PC-3 (cell line): ENCODE measurements around the gene TTC6. TPM values are rescaled to one million over a fixed set of nuclear protein-coding genes. Genes with fewer than 3 reads are reported as not detected.
A peak's percentile ranks its signal among the peaks of the same experiment; 100 is the strongest.

ENCODE experiments used
- ATAC-seq: fragments of 200-7000 bp; cut with Tn5 transposase; 2 replicates; pipeline ENCODE4 v1.9.1; 2020; ENCODE audit warnings: mild to moderate bottlenecking, moderate library complexity
- BruUV-seq: library from RNA; stranded (reverse); fragments of 400-500 nt; replicated peaks from 2 replicates; lab custom pipeline; 2021; lab: Mats Ljungman, UMichigan
- CTCF ChIA-PET: fragments of 300-600 bp; sonication (Branson Sonifier 250); formaldehyde crosslinking; loops from one replicate; lab custom pipeline; 2022; ENCODE audit warnings: antibody characterized with exemption; lab: Charles Lee
- POLR2A ChIA-PET: fragments of 300-600 bp; sonication (Branson Sonifier 250); formaldehyde crosslinking; loops from one replicate; lab custom pipeline; 2022; ENCODE audit warnings: antibody characterized with exemption; ENCODE audit not compliant: unreplicated experiment; lab: Charles Lee
- DNase-seq: peaks from one replicate; pipeline ENCODE4 v3.0.0-alpha.2; 2015
- H2AFZ ChIP-seq: fragments of 300-600 bp; sonication (generic); 2 replicates; pipeline ENCODE4 v1.6.0; 2016; ENCODE audit warnings: antibody characterized with exemption, low read length
- H3F3A ChIP-seq: fragments of 300-600 bp; sonication (generic); one replicate; pipeline ENCODE4 v1.6.0; 2017; ENCODE audit warnings: antibody characterized with exemption, low read length, control low read depth, mild to moderate bottlenecking; ENCODE audit not compliant: unreplicated experiment
- H3K27ac ChIP-seq: fragments of 300-600 bp; sonication (generic); 2 replicates; pipeline ENCODE4 v1.5.1; 2016; ENCODE audit warnings: mild to moderate bottlenecking, low read length
- H3K27me3 ChIP-seq: fragments of 300-600 bp; sonication (generic); 2 replicates; pipeline ENCODE4 v1.6.1; 2016; ENCODE audit warnings: low read length, mixed read lengths
- H3K36me3 ChIP-seq: fragments of 300-600 bp; sonication (generic); 2 replicates; pipeline ENCODE4 v1.6.1; 2016; ENCODE audit warnings: low read depth, mixed run types, low read length, mixed read lengths
- H3K4me1 ChIP-seq: fragments of 300-600 bp; sonication (generic); 2 replicates; pipeline ENCODE4 v1.5.1; 2016; ENCODE audit warnings: low read length; ENCODE audit not compliant: insufficient read depth
- H3K4me2 ChIP-seq: fragments of 300-600 bp; sonication (generic); 2 replicates; pipeline ENCODE4 v1.6.0; 2016; ENCODE audit warnings: low read length
- H3K4me3 ChIP-seq: fragments of 300-600 bp; sonication (generic); 2 replicates; pipeline ENCODE4 v1.5.1; 2016; ENCODE audit warnings: mild to moderate bottlenecking, low read length, mixed read lengths
- H3K79me2 ChIP-seq: fragments of 300-600 bp; sonication (generic); 2 replicates; pipeline ENCODE4 v1.6.1; 2017; ENCODE audit warnings: low read length, mixed read lengths
- H3K9ac ChIP-seq: fragments of 300-600 bp; sonication (generic); 2 replicates; pipeline ENCODE4 v1.6.0; 2016; ENCODE audit warnings: mild to moderate bottlenecking, low read length
- H3K9me2 ChIP-seq: fragments of 300-600 bp; sonication (generic); replicated peaks from 2 replicates; pipeline ENCODE4 v1.6.1; 2016; ENCODE audit warnings: mixed run types, low read length, mixed read lengths
- H3K9me3 ChIP-seq: fragments of 300-600 bp; sonication (generic); 2 replicates; pipeline ENCODE4 v1.6.1; 2016; ENCODE audit warnings: low read length, mixed read lengths
- H4K20me1 ChIP-seq: fragments of 300-600 bp; sonication (generic); 2 replicates; pipeline ENCODE4 v1.6.1; 2016; ENCODE audit warnings: low read length, mixed read lengths
- EZH2 ChIP-seq: fragments of 300-600 bp; sonication (generic); IDR thresholded peaks from one replicate; pipeline ENCODE4 v1.6.1; 2017; ENCODE audit warnings: antibody characterized with exemption, mild to moderate bottlenecking, low read length; ENCODE audit not compliant: unreplicated experiment
- EZH2phosphoT487 ChIP-seq: fragments of 300-600 bp; sonication (generic); IDR thresholded peaks from 2 replicates; pipeline ENCODE4 v1.6.1; 2018; ENCODE audit warnings: mild to moderate bottlenecking, antibody characterized with exemption, low read length, borderline replicate concordance
- intact Hi-C: fragments of 100-400 bp; cut with micrococcal nuclease; formaldehyde crosslinking; loops from 2 replicates; pipeline ENCODE4 v1.9.0; 2023
- total RNA-seq: library from RNA; depleted of rRNA; stranded (reverse); fragments of >200 nt; gene quantifications from 2 replicates; pipeline ENCODE4 v1.2.3, GENCODE V29; 2014
- TF ChIP-seq, protein P1 (sequence below): fragments of 300-600 bp; sonication (generic); conservative IDR thresholded peaks from 2 replicates; pipeline ENCODE4 v1.5.1; 2017; ENCODE audit warnings: antibody characterized with exemption, low read depth, mild to moderate bottlenecking, low read length

The TTC6 gene
- total RNA-seq, 1 experiment from 2014 or later: 13.4 TPM

DNA sequence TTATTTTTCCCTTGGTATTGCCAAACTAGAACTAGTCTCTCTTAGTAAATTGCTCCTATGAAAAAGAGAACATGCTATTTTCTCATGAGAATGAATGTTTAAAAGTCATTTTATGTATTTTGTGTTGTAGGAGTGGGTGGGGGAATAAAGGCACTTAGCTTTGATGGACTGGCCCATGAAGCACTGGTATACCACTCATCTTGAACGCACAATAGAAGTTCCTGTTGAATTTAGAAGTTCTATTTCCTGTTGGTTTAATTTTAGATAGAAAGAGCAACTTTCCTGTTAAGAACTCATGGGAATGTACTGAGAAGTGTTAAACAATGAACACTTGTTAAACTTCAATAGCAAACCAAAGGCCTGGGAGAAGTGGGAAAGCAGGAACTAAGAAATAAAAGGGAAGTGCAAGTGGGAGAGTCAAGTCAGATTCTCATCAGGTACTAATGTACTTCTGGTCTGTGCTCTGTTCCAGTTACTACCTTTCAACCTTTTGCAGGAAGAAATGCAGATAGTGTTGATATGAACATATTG, 23.1 kb downstream of the TTC6 start:
- Histone ChIP-seq H3F3A (peaks cover 3% of the 10 kb centered on the region), H3K36me3 (peaks cover 24% of the 10 kb centered on the region), H3K9me2 (no peaks in the 10 kb centered on the region), H4K20me1 (no peaks in the 10 kb centered on the region), H3K4me3 (no peak overlapping the region), H3K79me2 (no peaks in the 10 kb centered on the region), H3K27me3 (no peaks in the 10 kb centered on the region), H3K9me3 (peaks cover 25% of the 10 kb centered on the region), H3K27ac (no peak overlapping the region), H3K4me2 (no peak overlapping the region), H2AFZ (no peak overlapping the region), H3K4me1 (peaks cover 14% of the 10 kb centered on the region), H3K9ac (no peak overlapping the region)
- TF ChIP-seq, protein P1, sequence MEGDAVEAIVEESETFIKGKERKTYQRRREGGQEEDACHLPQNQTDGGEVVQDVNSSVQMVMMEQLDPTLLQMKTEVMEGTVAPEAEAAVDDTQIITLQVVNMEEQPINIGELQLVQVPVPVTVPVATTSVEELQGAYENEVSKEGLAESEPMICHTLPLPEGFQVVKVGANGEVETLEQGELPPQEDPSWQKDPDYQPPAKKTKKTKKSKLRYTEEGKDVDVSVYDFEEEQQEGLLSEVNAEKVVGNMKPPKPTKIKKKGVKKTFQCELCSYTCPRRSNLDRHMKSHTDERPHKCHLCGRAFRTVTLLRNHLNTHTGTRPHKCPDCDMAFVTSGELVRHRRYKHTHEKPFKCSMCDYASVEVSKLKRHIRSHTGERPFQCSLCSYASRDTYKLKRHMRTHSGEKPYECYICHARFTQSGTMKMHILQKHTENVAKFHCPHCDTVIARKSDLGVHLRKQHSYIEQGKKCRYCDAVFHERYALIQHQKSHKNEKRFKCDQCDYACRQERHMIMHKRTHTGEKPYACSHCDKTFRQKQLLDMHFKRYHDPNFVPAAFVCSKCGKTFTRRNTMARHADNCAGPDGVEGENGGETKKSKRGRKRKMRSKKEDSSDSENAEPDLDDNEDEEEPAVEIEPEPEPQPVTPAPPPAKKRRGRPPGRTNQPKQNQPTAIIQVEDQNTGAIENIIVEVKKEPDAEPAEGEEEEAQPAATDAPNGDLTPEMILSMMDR: no peak
- TF ChIP-seq EZH2: no peak
- TF ChIP-seq EZH2phosphoT487: no peak
- DNase-seq: no peak
- intact Hi-C loops: no loop called here
- CTCF ChIA-PET: no interaction called here
- POLR2A ChIA-PET: interaction anchor here (0.6 kb wide), 1 partner anchor 207 kb away, joined by 4 read pairs; no protein-coding TSS in a partner anchor
- no TSS peak for BruUV-seq
- ATAC-seq: no peak

DNA sequence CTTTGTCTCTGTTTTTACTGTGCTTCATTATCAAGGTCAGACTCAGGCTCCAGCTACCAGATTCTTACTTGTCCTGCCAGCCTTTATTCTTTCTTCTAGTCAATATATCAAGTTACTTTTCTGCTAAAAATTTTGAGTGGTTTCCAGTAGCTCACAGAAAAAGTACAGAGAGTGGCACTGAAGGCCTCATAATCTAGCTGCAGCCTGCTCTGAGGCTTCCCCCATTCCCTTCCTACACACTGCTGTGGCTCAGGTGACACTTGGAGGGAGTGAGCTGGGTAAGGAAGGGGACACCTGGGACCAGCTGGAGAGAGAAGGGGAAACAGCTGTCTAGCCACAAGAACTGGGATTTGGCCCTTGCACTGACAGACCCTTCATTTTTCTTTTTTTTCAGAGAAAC, 25.4 kb downstream of the TTC6 start:
- Histone ChIP-seq H4K20me1 (no peaks in the 10 kb centered on the region), H3K9me2 (no peaks in the 10 kb centered on the region), H3F3A (peaks cover 5% of the 10 kb centered on the region), H3K79me2 (no peaks in the 10 kb centered on the region), H3K27me3 (no peaks in the 10 kb centered on the region), H3K27ac (peak overlapping the region; percentile 17), H3K4me2 (no peak overlapping the region), H3K4me3 (no peak overlapping the region), H3K9ac (no peak overlapping the region), H3K9me3 (peaks cover 6% of the 10 kb centered on the region), H2AFZ (no peak overlapping the region), H3K4me1 (peaks cover 29% of the 10 kb centered on the region), H3K36me3 (peaks cover 5% of the 10 kb centered on the region)
- no peak for TF ChIP-seq EZH2phosphoT487
- POLR2A ChIA-PET: interaction anchor here (0.6 kb wide), 1 partner anchor 390 kb away, joined by 3 read pairs; no protein-coding TSS in a partner anchor
- CTCF ChIA-PET: no interaction called here
- BruUV-seq: no TSS peak
- ATAC-seq: no peak
- intact Hi-C loops: loop anchor here (5.0 kb wide), 1 partner anchor 76 kb away; no protein-coding TSS in a partner anchor
- DNase-seq: peak; percentile 9

DNA sequence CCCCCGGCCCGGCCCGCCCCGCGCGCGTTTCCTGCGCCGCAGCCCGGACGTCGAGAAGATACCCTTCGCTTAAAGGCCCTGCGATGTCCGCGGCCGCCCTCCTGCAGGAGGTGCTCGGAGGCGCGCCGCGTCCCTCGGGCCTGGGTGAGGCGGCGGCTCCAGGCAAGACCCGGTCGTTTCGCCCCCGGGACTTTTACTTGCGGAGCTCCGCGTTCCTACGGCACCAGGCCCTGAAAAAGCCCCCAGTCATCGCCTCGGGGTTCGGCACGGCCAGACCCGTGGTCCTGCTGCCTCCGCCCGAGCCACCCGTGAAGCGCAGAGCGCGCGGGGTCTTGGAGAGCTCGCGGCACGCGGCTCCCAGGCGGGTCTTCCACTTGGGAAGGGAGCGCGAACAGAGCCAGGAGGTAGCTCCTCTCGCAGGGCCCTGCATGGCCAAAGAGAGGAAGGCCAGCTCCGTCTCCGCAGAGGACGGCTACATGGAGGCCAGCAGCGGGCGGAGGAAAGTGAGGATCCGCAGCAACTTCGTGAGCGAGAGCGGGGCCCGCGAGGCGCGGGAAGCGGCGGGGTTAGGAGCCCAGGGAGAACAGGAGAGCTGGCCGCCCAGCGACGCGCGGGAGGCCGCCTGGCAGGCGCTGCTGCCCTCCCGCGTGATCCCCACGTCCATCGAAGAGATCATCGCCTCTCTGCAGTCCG, 26.9 kb downstream of the TTC6 start:
- Histone ChIP-seq H3K4me3 (no peak overlapping the region), H3K4me1 (peaks cover 29% of the 10 kb centered on the region), H2AFZ (no peak overlapping the region), H3K27ac (peak overlapping the region; percentile 94), H3K4me2 (no peak overlapping the region), H3K9me2 (no peaks in the 10 kb centered on the region), H4K20me1 (no peaks in the 10 kb centered on the region), H3K36me3 (no peaks in the 10 kb centered on the region), H3K9me3 (no peaks in the 10 kb centered on the region), H3K27me3 (no peaks in the 10 kb centered on the region), H3K79me2 (no peaks in the 10 kb centered on the region), H3F3A (peaks cover 3% of the 10 kb centered on the region), H3K9ac (peak overlapping the region; percentile 62)
- ChIA-PET POLR2A (interaction anchor here (0.5 kb wide), 1 partner anchor 203 kb away, joined by 3 read pairs; no protein-coding TSS in a partner anchor), CTCF (no interaction called here)
- no TSS peak for BruUV-seq
- TF ChIP-seq EZH2phosphoT487: no peak
- no peak for TF ChIP-seq EZH2
- TF ChIP-seq, protein P1: no peak
- no peak for ATAC-seq
- DNase-seq: no peak
- intact Hi-C loops: loop anchor here (5.0 kb wide), 1 partner anchor 75 kb away; no protein-coding TSS in a partner anchor
